Upper lobe of left lung (tissue), 4 donors: Measurements from ENCODE around the gene CDC42.

ENCODE experiments used
- EP300 ChIP-seq, 4 donors: sonication (generic); formaldehyde crosslinking; IDR thresholded peaks; one replicate each; pipeline ENCODE4 v1.5.1; 2017; ENCODE audit warnings: antibody characterized with exemption in 4 of 4, control low read depth in 2 of 4
- POLR2A ChIP-seq, 4 donors: fragments of 450-650 bp; IDR thresholded peaks; one replicate each; pipeline ENCODE4 v1.5.1; 2016 to 2017; ENCODE audit warnings: antibody characterized with exemption in 4 of 4, mild to moderate bottlenecking in 2 of 4
- POLR2AphosphoS5 ChIP-seq, 2 donors: sonication (generic); formaldehyde crosslinking; IDR thresholded peaks; one replicate each; pipeline ENCODE4 v1.5.1; 2017; ENCODE audit warnings: antibody characterized with exemption in 2 of 2
- TF ChIP-seq, protein P1 (sequence below), 6 experiments: fragments of 450-650 bp in 4 of 6; fragments of 200-600 bp in 2 of 6; sonication (generic) in 2 of 6; IDR thresholded peaks; one replicate each; pipeline ENCODE4 v1.5.1; 2016 to 2019; ENCODE audit warnings: antibody characterized with exemption in 6 of 6

DNA sequence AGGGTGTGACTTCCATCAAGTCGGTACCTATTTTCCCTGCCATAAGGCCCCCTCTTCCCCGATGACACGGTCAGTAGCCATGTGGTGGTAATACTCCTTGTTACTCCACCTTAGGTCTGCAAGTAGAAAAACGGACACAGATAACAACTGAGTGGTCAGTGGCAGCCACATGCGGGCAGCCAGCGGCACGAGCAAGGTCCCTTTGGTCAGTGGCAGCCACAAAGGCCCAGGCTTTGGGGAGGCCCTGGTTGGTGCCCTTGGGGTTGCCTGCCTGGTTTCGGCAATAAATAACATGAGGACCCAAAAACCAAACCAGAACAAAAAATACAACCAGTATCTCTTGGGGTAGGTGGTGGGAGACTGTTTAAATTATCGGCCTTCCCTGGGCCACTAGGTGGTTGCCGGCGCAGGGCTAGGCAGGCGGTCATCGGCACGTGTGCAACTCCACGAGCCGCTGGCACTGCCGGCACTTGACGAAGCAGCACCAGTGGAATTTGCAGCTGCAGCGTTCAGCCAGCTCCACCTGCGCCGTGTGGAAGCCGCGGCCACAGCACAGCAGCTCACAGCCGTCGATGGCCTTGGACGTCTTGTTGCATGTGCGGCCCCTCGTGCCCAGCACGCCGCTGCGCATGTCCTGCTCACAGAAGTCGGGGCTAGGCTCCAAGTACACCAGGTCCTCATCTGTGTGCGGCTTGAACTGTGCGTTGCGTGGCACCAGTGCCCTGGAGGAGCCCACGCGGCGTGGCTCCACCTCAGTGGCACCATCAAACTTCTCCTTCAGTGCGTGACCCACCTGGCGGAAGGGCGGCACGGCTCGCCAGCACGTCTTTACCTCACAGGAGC is 67.3 kb downstream of the CDC42 start:
- TF ChIP-seq EP300 (IDR thresholded peaks at IDR 0.05) (no peak), POLR2A (IDR thresholded peaks at IDR 0.05) (no peak), POLR2AphosphoS5 (IDR thresholded peaks at IDR 0.05) (no peak)
- TF ChIP-seq, protein P1, sequence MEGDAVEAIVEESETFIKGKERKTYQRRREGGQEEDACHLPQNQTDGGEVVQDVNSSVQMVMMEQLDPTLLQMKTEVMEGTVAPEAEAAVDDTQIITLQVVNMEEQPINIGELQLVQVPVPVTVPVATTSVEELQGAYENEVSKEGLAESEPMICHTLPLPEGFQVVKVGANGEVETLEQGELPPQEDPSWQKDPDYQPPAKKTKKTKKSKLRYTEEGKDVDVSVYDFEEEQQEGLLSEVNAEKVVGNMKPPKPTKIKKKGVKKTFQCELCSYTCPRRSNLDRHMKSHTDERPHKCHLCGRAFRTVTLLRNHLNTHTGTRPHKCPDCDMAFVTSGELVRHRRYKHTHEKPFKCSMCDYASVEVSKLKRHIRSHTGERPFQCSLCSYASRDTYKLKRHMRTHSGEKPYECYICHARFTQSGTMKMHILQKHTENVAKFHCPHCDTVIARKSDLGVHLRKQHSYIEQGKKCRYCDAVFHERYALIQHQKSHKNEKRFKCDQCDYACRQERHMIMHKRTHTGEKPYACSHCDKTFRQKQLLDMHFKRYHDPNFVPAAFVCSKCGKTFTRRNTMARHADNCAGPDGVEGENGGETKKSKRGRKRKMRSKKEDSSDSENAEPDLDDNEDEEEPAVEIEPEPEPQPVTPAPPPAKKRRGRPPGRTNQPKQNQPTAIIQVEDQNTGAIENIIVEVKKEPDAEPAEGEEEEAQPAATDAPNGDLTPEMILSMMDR (IDR thresholded peaks at IDR 0.05) = no peak
